Osteoblast (primary cell): ENCODE results near the gene NUP37. TPM values are rescaled to one million over a fixed set of nuclear protein-coding genes. Genes with fewer than 3 reads are reported as not detected.
"Not testable (repeated sequence)": the region's sequence is repeated elsewhere in the genome, so short reads cannot be mapped to it uniquely, and the experiment has no call there.

Experiments
- DNase-seq: peaks from one replicate; pipeline ENCODE4 v3.0.0; 2011; ENCODE audit warnings: low spot score, mixed read lengths; ENCODE audit not compliant: insufficient read length; ENCODE audit errors: missing footprints
- H2AFZ ChIP-seq: 2 replicates; pipeline ENCODE4 v1.6.0; 2011; ENCODE audit warnings: mild to moderate bottlenecking, low read length
- H3K27ac ChIP-seq: 2 replicates; pipeline ENCODE4 v1.5.1; 2011; ENCODE audit warnings: mild to moderate bottlenecking, low read depth, low read length, moderate library complexity
- H3K27me3 ChIP-seq: 2 replicates; pipeline ENCODE4 v1.6.0; 2012; ENCODE audit warnings: mild to moderate bottlenecking, control low read depth, inconsistent platforms, low read length, moderate library complexity; ENCODE audit not compliant: insufficient read depth
- H3K36me3 ChIP-seq: 2 replicates; pipeline ENCODE4 v1.5.1; 2011; ENCODE audit warnings: mild to moderate bottlenecking, low read length, control low read depth, moderate library complexity; ENCODE audit not compliant: insufficient read depth
- H3K4me1 ChIP-seq: 2 replicates; pipeline ENCODE4 v1.5.1; 2011; ENCODE audit warnings: mild to moderate bottlenecking, low read length, control low read depth, moderate library complexity; ENCODE audit not compliant: insufficient read depth
- H3K4me2 ChIP-seq: 2 replicates; pipeline ENCODE4 v1.6.0; 2011; ENCODE audit warnings: mild to moderate bottlenecking, low read length; ENCODE audit not compliant: insufficient read depth
- H3K4me3 ChIP-seq: fragments of 200-600 bp; sonication (generic); 3 replicates; pipeline ENCODE4 v1.5.1; 2012; ENCODE audit warnings: mild to moderate bottlenecking, low read length, inconsistent platforms; ENCODE audit not compliant: insufficient read depth
- H3K79me2 ChIP-seq: 2 replicates; pipeline ENCODE4 v1.6.0; 2012; ENCODE audit warnings: mild to moderate bottlenecking, low read length, control low read depth, inconsistent platforms; ENCODE audit not compliant: insufficient read depth
- H3K9me3 ChIP-seq: 2 replicates; pipeline ENCODE4 v1.5.1; 2011; ENCODE audit warnings: low read depth, low read length, control low read depth
- H4K20me1 ChIP-seq: 2 replicates; pipeline ENCODE4 v1.6.0; 2012; ENCODE audit warnings: mild to moderate bottlenecking, low read length, control low read depth; ENCODE audit not compliant: insufficient read depth
- total RNA-seq: library from RNA; depleted of rRNA; stranded (reverse); fragments of >200 nt; gene quantifications from 2 replicates; pipeline ENCODE4 v1.2.3, GENCODE V29; 2012
- TF ChIP-seq, protein P1 (sequence below): IDR thresholded peaks from 2 replicates; pipeline ENCODE4 v1.5.1; 2011; ENCODE audit warnings: mild to moderate bottlenecking, low read depth, low read length, moderate library complexity; ENCODE audit errors: extremely low read depth

The NUP37 gene, protein sequence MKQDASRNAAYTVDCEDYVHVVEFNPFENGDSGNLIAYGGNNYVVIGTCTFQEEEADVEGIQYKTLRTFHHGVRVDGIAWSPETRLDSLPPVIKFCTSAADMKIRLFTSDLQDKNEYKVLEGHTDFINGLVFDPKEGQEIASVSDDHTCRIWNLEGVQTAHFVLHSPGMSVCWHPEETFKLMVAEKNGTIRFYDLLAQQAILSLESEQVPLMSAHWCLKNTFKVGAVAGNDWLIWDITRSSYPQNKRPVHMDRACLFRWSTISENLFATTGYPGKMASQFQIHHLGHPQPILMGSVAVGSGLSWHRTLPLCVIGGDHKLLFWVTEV
- 24.6 and 25.3 TPM in 2 replicates for total RNA-seq

DNA sequence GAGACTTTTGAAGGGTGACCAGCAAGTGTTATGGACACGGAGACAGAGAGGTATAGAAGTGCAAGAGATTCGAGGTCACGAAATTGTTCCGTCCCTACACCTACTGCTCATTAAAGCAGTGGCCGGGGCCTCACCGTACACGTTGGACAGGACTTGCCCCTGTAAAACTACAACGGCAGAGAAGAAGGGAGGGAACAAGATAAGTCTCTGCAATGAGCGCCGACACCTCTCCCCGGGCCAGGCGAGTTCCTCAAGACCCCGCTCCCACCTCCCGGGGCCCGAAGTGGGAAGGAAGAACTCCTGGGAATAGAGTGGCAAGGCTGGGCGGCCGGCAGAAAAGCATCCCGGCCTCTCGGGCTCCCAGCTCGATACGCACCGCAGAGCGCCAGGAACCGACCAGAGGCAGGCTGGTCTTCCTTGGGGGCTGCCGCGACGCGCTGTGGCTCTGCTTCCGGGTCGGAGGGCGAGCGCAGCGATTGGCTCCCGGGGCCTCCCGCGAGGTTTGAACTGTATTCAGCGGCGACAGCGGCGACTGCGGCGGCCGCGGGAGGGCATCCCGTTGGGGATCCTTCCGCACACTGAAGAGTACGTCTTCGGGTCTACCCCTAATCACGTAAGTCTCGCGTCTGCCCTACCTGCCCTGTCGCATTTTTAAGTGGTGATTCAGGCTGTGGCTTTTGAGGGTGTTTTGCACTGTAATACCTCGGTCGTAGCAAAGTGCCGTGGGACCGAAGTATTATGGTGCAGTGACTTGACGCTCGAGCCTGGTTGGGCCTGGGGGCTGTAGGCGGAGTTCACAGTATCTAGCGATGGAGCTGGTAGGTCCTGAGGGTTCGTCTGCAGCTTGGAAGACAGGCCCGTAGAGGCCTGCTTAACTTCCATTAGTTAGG, at the start of gene NUP37, which contains the start of gene PARPBP:
TSS of gene NUP37 (minus strand) at position 441 of the 890 bp plus-strand sequence. CDS start 1,596 bp downstream, outside the sequence.
TSS of gene PARPBP (plus strand) at position 510 of the 890 bp plus-strand sequence. CDS start 3,706 bp downstream, outside the sequence.
- peak within 1 kb of the TSS; percentile 80 for H3K27ac ChIP-seq
- peaks cover 48% of the 10 kb centered on the region for H3K79me2 ChIP-seq
- H3K4me2 ChIP-seq = peak within 1 kb of the TSS; percentile 89
- H2AFZ ChIP-seq = peak within 1 kb of the TSS; percentile 100
- peaks cover 18% of the 10 kb centered on the region for H3K4me1 ChIP-seq
- peak within 1 kb of the TSS; percentile 87 for H3K4me3 ChIP-seq
- no peaks in the 10 kb centered on the region for H3K27me3 ChIP-seq
- no peaks in the 10 kb centered on the region for H4K20me1 ChIP-seq
- H3K9me3 ChIP-seq = no peaks in the 10 kb centered on the region
- DNase-seq = peak; percentile 93
- TF ChIP-seq, protein P1, sequence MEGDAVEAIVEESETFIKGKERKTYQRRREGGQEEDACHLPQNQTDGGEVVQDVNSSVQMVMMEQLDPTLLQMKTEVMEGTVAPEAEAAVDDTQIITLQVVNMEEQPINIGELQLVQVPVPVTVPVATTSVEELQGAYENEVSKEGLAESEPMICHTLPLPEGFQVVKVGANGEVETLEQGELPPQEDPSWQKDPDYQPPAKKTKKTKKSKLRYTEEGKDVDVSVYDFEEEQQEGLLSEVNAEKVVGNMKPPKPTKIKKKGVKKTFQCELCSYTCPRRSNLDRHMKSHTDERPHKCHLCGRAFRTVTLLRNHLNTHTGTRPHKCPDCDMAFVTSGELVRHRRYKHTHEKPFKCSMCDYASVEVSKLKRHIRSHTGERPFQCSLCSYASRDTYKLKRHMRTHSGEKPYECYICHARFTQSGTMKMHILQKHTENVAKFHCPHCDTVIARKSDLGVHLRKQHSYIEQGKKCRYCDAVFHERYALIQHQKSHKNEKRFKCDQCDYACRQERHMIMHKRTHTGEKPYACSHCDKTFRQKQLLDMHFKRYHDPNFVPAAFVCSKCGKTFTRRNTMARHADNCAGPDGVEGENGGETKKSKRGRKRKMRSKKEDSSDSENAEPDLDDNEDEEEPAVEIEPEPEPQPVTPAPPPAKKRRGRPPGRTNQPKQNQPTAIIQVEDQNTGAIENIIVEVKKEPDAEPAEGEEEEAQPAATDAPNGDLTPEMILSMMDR = no peak
- peaks cover 17% of the 10 kb centered on the region for H3K36me3 ChIP-seq

DNA sequence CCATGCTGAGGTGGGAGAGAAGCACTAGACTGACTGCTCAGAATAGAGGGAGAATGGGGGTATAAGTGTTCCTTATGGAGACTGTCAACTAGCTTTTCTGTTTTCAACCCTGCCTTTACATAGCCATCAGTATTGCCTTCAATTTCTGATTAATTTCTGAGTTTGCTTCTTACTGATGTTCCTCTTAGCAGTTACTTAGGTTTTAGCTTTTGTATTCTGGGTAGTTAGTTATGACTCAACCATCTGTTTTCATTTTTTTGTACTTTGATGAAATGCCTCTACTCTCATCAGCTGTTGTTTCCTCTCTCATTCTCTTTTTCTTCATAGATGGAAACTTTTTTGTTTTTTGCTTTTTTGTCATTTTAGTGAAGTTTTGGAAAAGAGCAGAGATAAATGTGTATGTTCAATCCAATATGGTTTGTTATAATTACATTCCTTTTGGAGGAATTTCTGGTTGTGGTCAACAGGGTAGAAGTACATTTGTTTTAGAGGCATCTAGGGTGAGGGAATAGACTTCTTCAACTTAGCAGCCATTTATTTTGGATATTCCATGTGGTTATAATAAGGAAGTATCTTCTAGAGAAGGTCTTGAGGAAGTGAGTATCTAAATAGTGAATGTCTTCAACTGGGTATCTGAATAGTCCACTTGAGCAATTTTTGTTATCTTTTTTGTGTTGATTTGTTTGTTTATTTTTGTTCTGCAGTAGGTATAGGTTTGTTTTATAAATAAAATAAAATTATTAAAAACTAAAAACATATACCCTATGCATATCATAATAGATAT, 48.1 kb upstream of the NUP37 start:
- H4K20me1 ChIP-seq = no peaks in the 10 kb centered on the region
- TF ChIP-seq, protein P1 = no peak
- no peak for DNase-seq
- H3K27ac ChIP-seq = peak overlapping the region; percentile 31
- no peaks in the 10 kb centered on the region for H3K9me3 ChIP-seq
- peaks cover 13% of the 10 kb centered on the region for H3K4me1 ChIP-seq
- no peaks in the 10 kb centered on the region for H3K36me3 ChIP-seq
- no peak overlapping the region for H3K4me2 ChIP-seq
- no peaks in the 10 kb centered on the region for H3K27me3 ChIP-seq
- peak overlapping the region; percentile 74 for H2AFZ ChIP-seq
- H3K4me3 ChIP-seq = no peak overlapping the region
- H3K79me2 ChIP-seq = no peaks in the 10 kb centered on the region

DNA sequence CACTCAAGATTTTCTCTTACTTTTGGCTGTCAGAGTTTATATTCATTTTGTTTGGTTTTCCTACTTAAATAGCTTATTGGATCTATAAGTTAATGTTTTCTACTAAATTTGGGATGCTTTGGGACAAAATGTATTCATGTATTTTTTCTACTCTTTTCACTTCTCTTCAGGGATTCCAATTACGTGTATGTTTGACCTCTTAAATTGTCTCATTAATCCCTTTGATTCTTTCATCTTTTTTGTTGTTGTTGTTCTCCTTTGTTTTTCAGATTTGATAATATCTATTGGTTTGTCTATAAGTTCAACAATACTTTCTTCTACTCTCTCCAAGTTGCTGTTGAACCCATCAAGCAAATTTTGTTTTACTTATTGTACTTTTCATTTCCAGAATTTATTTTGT, 43.5 kb upstream of the NUP37 start:
- DNase-seq = no peak
- Histone ChIP-seq H2AFZ (no peak overlapping the region), H4K20me1 (no peaks in the 10 kb centered on the region), H3K27me3 (no peaks in the 10 kb centered on the region), H3K9me3 (no peaks in the 10 kb centered on the region), H3K4me2 (no peak overlapping the region), H3K4me1 (no peaks in the 10 kb centered on the region), H3K79me2 (no peaks in the 10 kb centered on the region), H3K4me3 (no peak overlapping the region), H3K36me3 (no peaks in the 10 kb centered on the region), H3K27ac (no peak overlapping the region)
- TF ChIP-seq, protein P1 = no peak

DNA sequence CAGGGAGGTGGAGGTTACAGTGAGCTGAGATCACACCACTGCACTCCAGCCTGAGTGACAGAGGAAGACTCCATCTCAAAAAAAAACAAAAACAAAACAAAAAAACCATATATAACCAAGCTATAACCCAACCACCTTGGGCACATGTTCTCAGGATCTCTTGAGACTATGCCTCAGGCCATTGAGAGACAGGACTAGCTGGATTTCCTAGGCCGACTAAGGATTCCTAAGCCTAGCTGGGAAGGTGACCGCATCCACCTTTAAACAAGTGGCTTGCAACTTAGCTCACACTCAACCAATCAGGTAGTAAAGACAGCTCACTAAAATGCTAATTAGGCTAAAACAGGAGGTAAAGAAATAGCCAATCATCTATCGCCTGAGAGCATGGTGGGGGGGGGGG, 35.3 kb upstream of the NUP37 start:
- not testable (repeated sequence) for H4K20me1 ChIP-seq, H3K4me2 ChIP-seq

DNA sequence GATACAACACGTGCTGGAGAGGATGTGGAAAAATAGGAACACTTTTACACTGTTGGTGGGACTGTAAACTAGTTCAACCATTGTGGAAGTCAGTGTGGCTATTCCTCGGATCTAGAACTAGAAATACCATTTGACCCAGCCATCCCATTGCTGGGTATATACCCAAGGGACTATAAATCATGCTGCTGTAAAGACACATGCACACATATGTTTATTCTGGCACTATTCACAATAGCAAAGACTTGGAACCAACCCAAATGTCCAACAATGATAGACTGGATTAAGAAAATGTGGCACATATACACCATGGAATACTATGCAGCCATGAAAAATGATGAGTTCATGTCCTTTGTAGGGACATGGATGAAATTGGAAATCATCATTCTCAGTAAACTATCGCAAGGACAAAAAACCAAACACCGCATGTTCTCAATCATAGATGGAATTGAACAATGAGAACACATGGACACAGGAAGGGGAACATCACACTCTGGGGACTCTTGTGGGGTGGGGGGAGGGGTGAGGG, 27.2 kb upstream of the NUP37 start:
- H3K4me3 ChIP-seq, H3K79me2 ChIP-seq, H2AFZ ChIP-seq, H3K27ac ChIP-seq, H3K4me1 ChIP-seq, DNase-seq, H4K20me1 ChIP-seq, H3K36me3 ChIP-seq, H3K4me2 ChIP-seq, H3K27me3 ChIP-seq, H3K9me3 ChIP-seq: not testable (repeated sequence)

More for the DNA sequence above, 35.3 kb upstream of the NUP37 start:
- H3K9me3 ChIP-seq, H3K27me3 ChIP-seq, H3K4me3 ChIP-seq, H3K27ac ChIP-seq, H3K79me2 ChIP-seq, DNase-seq, H3K4me1 ChIP-seq, H2AFZ ChIP-seq, H3K36me3 ChIP-seq: not testable (repeated sequence)
